NCI-H1930 (cell line): ENCODE results near the gene DAP.
"Not testable (repeated sequence)": the region's sequence is repeated elsewhere in the genome, so short reads cannot be mapped to it uniquely, and the experiment has no call there.

Source experiments
- DNase-seq, 2 experiments: peaks; one replicate each; lab custom pipeline; 2025; lab: John Stamatoyannopoulos, UW

The DAP gene

GRCh38 chr5:10672146-10673016, 88.7 kb downstream of the DAP start:
- no peak for DNase-seq

- no peak for DNase-seq
These were observed 89.7 kb downstream of the DAP start for GRCh38 chr5:10671041-10672008.

GRCh38 chr5:10669983-10670382, 91.1 kb downstream of the DAP start:
- DNase-seq, result no peak

- no peak for DNase-seq
These were observed 92.3 kb downstream of the DAP start for GRCh38 chr5:10668697-10669096.

- DNase-seq, result no peak
These were observed 93.5 kb downstream of the DAP start for GRCh38 chr5:10667431-10668057.

GRCh38 chr5:10666531-10667299, 94.3 kb downstream of the DAP start:
- DNase-seq, result no peak

- no peak for DNase-seq
These were observed 95.2 kb downstream of the DAP start for GRCh38 chr5:10665799-10666198.

GRCh38 chr5:10664180-10664769, 96.8 kb downstream of the DAP start:
- DNase-seq, result not testable (repeated sequence)

- DNase-seq, result no peak
These were observed 97.4 kb downstream of the DAP start for GRCh38 chr5:10663489-10664179.

- no peak for DNase-seq
These were observed 98.2 kb downstream of the DAP start for GRCh38 chr5:10662661-10663488.

- DNase-seq, result no peak
These were observed 99.0 kb downstream of the DAP start for GRCh38 chr5:10662083-10662482.

GRCh38 chr5:10661401-10661800, 99.6 kb downstream of the DAP start:
- no peak for DNase-seq

GRCh38 chr5:10660720-10661387, 100.2 kb downstream of the DAP start:
- DNase-seq, result no peak

GRCh38 chr5:10660135-10660534, 100.9 kb downstream of the DAP start:
- DNase-seq, result no peak

- no peak for DNase-seq
These were observed 102.8 kb downstream of the DAP start for GRCh38 chr5:10658265-10658664.

- no peak for DNase-seq
These were observed 104.8 kb downstream of the DAP start for GRCh38 chr5:10655972-10656830.

GRCh38 chr5:10655161-10655971, 105.7 kb downstream of the DAP start:
- DNase-seq, result no peak
